Spleen (tissue), 7 donors: ENCODE results near the gene CSHL1.

Source experiments
- POLR2A ChIP-seq, 3 donors: fragments of 450-650 bp; IDR thresholded peaks; one replicate each; pipeline ENCODE4 v1.5.1; 2017; ENCODE audit warnings: antibody characterized with exemption in 3 of 3, mild to moderate bottlenecking in 1 of 3
- TF ChIP-seq, protein P1 (sequence below), 11 experiments: fragments of 200-600 bp in 7 of 11; fragments of 450-650 bp in 4 of 11; sonication (generic) in 4 of 11; IDR thresholded peaks in 8 of 11; conservative IDR thresholded peaks in 3 of 11; 1 replicate in 7 of 11; 2 replicates in 4 of 11; pipeline versions ENCODE4 v1.4.0 to v1.8.0; 2016 to 2021; ENCODE audit warnings: antibody characterized with exemption in 11 of 11, inconsistent platforms in 4 of 11, mild to moderate bottlenecking in 1 of 11
- donor health status: DM: no; HTN: no; CAD: no; lungs with moderate emphysema.
- donor health status: DM: no; HTN: no; CAD: no.
- donor health status: DM: no; HTN: no; CAD: no.

DNA sequence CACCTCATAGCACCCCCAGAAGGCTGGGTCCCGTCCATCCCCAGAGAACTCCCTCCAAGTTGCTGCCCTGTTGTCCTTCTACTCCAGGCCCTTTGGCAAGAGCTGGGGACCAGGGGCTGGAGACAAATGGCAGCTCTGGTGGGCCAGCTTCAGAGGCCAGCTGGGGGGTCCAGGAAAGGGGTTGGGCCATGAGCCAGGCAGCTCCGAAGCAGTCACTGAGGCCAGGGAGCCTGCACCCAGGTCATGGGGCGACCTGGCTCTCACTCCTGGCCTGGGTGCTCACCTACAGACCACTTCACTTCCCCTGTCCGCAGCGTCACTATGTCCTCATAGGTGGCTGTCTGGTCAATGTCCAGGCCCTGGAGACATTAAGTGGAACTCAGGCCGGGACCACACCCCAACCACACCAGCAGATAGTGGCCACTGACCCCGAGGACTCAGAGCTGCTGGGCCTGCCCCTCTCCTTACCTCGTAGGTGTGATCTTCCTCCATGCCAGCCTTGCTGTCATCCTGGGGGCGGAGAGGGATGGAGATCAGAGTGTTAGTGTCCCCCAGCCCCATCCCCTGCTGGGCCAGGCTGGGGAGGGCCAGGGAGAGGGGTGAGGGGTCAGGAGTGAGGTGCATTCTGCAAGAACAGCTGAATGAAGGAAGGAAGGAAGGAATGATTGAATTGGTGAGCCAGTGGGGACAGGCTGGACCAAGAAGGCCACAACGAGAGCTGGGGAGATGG, 18.1 kb upstream of the CSHL1 start:
- TF ChIP-seq POLR2A (IDR thresholded peaks at IDR 0.05): no peak
- TF ChIP-seq, protein P1, sequence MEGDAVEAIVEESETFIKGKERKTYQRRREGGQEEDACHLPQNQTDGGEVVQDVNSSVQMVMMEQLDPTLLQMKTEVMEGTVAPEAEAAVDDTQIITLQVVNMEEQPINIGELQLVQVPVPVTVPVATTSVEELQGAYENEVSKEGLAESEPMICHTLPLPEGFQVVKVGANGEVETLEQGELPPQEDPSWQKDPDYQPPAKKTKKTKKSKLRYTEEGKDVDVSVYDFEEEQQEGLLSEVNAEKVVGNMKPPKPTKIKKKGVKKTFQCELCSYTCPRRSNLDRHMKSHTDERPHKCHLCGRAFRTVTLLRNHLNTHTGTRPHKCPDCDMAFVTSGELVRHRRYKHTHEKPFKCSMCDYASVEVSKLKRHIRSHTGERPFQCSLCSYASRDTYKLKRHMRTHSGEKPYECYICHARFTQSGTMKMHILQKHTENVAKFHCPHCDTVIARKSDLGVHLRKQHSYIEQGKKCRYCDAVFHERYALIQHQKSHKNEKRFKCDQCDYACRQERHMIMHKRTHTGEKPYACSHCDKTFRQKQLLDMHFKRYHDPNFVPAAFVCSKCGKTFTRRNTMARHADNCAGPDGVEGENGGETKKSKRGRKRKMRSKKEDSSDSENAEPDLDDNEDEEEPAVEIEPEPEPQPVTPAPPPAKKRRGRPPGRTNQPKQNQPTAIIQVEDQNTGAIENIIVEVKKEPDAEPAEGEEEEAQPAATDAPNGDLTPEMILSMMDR (IDR thresholded peaks at IDR 0.05 in 8 of 11, conservative IDR thresholded peaks at IDR 0.05 in 3 of 11): no peak
